ENCODE data around the gene SHANK2.

SHANK2 gene

DNA sequence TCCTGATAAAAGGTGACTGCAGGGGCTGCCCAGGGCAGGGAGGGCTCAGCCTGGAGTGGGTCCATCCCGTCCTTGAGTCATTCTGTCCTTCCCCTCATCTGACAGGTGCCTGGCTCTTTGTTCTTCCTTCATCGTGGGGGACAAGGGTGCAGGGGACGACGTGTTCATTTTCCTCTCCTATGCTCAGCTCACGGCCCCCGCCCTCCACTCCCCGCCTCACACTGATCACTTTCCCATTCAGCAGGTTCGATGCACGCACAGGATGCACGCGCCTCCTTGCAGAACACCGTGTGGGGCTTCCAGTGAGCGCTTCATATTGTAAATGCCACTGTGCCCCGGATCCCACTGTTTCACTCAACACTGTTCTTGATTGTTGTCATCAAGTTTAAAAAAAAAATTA is 32.7 kb upstream of the SHANK2 start:
- H3K4me3 ChIP-seq (ENCODE audit: low read depth in 1 of 2, low read length in 2 of 2) = no peak overlapping the region
- no peaks in the 10 kb centered on the region for H3K79me2 ChIP-seq (ENCODE audit: insufficient read depth, low read length)
- H3K4me2 ChIP-seq (ENCODE audit: insufficient read depth, low read length) = no peak overlapping the region
- ATAC-seq (ENCODE audit: insufficient read depth, low read depth) = no peak
- no peaks in the 10 kb centered on the region for H4K20me1 ChIP-seq (ENCODE audit: insufficient read depth, low read length)
- no peaks in the 10 kb centered on the region for H3K27me3 ChIP-seq (ENCODE audit: insufficient read depth, low read length, poor library complexity)
- no peaks in the 10 kb centered on the region for H3K4me1 ChIP-seq (ENCODE audit: insufficient read depth, low read length)
- no peaks in the 10 kb centered on the region for H3K36me3 ChIP-seq (ENCODE audit: insufficient read depth, low read length)
- no peak overlapping the region for H2AFZ ChIP-seq (ENCODE audit: low read depth, low read length)
- H3K9ac ChIP-seq (ENCODE audit: low read depth, low read length) = no peak overlapping the region
- DNase-seq = no peak
- TF ChIP-seq, protein P1, sequence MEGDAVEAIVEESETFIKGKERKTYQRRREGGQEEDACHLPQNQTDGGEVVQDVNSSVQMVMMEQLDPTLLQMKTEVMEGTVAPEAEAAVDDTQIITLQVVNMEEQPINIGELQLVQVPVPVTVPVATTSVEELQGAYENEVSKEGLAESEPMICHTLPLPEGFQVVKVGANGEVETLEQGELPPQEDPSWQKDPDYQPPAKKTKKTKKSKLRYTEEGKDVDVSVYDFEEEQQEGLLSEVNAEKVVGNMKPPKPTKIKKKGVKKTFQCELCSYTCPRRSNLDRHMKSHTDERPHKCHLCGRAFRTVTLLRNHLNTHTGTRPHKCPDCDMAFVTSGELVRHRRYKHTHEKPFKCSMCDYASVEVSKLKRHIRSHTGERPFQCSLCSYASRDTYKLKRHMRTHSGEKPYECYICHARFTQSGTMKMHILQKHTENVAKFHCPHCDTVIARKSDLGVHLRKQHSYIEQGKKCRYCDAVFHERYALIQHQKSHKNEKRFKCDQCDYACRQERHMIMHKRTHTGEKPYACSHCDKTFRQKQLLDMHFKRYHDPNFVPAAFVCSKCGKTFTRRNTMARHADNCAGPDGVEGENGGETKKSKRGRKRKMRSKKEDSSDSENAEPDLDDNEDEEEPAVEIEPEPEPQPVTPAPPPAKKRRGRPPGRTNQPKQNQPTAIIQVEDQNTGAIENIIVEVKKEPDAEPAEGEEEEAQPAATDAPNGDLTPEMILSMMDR (IDR thresholded peaks at IDR 0.05; ENCODE audit: borderline replicate concordance, extremely low read depth, low read length, poor library complexity, severe bottlenecking) = no peak
- TF ChIP-seq EZH2 (IDR thresholded peaks at IDR 0.05; ENCODE audit: borderline replicate concordance, low read depth, low read length, severe bottlenecking) = no peak
- H3K9me3 ChIP-seq (ENCODE audit: insufficient read depth, low read length, severe bottlenecking) = peaks cover 3% of the 10 kb centered on the region
- H3K27ac ChIP-seq (ENCODE audit: low read length) = no peak overlapping the region

DNA sequence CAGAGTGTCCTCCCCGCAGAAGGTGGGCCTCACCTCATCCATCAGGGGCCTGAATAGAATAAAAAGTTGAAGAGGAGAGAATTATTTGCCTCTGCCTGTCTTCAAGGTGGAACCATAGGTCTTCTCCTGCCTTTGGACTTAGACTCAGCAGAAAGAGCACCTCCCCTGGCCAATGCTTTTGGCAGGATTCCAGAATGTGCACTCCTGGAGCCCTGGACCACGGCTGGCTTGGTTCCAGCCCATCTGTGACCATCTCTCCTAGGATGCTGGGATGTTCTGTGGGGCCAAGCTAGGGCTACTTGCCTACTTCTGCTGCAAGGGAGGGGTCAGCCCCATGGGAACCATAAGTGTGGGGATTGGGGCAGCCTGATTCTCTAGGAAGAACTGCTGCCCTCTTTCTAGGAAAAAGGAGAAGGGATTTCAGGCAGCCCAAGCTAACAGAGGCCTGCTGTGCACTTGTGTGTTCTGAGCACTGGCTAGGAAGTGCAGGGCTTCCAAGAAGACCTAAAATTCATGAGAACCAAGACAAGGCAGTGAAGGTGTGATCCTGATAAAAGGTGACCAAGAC is 32.2 kb upstream of the SHANK2 start:
- TF ChIP-seq, protein P1 (IDR thresholded peaks at IDR 0.05; ENCODE audit: borderline replicate concordance, extremely low read depth, low read length, poor library complexity, severe bottlenecking) = no peak
- no peak for TF ChIP-seq EZH2 (IDR thresholded peaks at IDR 0.05; ENCODE audit: borderline replicate concordance, low read depth, low read length, severe bottlenecking)
- H3K4me2 ChIP-seq (ENCODE audit: insufficient read depth, low read length) = no peak overlapping the region
- ATAC-seq (ENCODE audit: insufficient read depth, low read depth) (no peak), DNase-seq (no peak)
- H3K9ac ChIP-seq (ENCODE audit: low read depth, low read length) = no peak overlapping the region
- H3K36me3 ChIP-seq (ENCODE audit: insufficient read depth, low read length) = no peaks in the 10 kb centered on the region
- H4K20me1 ChIP-seq (ENCODE audit: insufficient read depth, low read length) = no peaks in the 10 kb centered on the region
- no peak overlapping the region for H2AFZ ChIP-seq (ENCODE audit: low read depth, low read length)
- H3K79me2 ChIP-seq (ENCODE audit: insufficient read depth, low read length) = no peaks in the 10 kb centered on the region
- H3K4me3 ChIP-seq (ENCODE audit: low read depth in 1 of 2, low read length in 2 of 2) = no peak overlapping the region
- H3K4me1 ChIP-seq (ENCODE audit: insufficient read depth, low read length) = no peaks in the 10 kb centered on the region
- peaks cover 1% of the 10 kb centered on the region for H3K9me3 ChIP-seq (ENCODE audit: insufficient read depth, low read length, severe bottlenecking)
- no peaks in the 10 kb centered on the region for H3K27me3 ChIP-seq (ENCODE audit: insufficient read depth, low read length, poor library complexity)
- H3K27ac ChIP-seq (ENCODE audit: low read length) = no peak overlapping the region

DNA sequence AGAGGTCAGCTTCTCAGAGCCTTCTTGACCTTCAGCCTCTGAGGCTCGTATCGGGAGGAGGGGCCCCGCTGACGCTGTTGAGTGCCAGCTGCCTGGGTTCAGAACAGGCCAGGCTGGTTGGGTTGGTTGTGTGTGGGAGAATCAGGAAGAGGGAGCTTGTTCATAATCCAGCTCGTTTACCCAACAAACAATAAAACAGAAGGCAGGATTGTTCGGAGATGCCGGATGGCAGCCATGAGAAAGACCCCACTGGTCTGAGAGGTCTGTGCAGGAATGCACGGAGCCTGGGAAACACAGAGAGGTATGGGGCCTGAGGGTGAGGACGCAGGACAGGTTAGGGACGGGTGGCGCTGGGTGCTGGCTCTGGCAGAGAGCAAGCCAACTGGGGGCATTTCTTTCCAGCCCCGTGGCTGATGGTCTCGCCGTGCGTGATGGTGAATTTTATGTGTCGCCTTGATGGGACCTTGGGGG is 31.6 kb upstream of the SHANK2 start:
- no peak overlapping the region for H2AFZ ChIP-seq (ENCODE audit: low read depth, low read length)

More for the DNA sequence above, 31.6 kb upstream of the SHANK2 start:
- Histone ChIP-seq H3K4me3 (ENCODE audit: low read depth in 1 of 2, low read length in 2 of 2) (no peak overlapping the region), H3K4me2 (ENCODE audit: insufficient read depth, low read length) (no peak overlapping the region), H3K9ac (ENCODE audit: low read depth, low read length) (no peak overlapping the region), H3K79me2 (ENCODE audit: insufficient read depth, low read length) (no peaks in the 10 kb centered on the region), H3K27me3 (ENCODE audit: insufficient read depth, low read length, poor library complexity) (no peaks in the 10 kb centered on the region), H3K4me1 (ENCODE audit: insufficient read depth, low read length) (no peaks in the 10 kb centered on the region), H3K27ac (ENCODE audit: low read length) (no peak overlapping the region), H4K20me1 (ENCODE audit: insufficient read depth, low read length) (no peaks in the 10 kb centered on the region), H3K9me3 (ENCODE audit: insufficient read depth, low read length, severe bottlenecking) (no peaks in the 10 kb centered on the region), H3K36me3 (ENCODE audit: insufficient read depth, low read length) (no peaks in the 10 kb centered on the region)
- DNase-seq = no peak
- TF ChIP-seq, protein P1 (IDR thresholded peaks at IDR 0.05; ENCODE audit: borderline replicate concordance, extremely low read depth, low read length, poor library complexity, severe bottlenecking) = no peak
- no peak for TF ChIP-seq EZH2 (IDR thresholded peaks at IDR 0.05; ENCODE audit: borderline replicate concordance, low read depth, low read length, severe bottlenecking)
- ATAC-seq (ENCODE audit: insufficient read depth, low read depth) = no peak

Data from DND-41 (cell line).